Endodermal cell (in vitro differentiated cells): ENCODE measurements around the gene CASP2. TPM values are rescaled to one million over a fixed set of nuclear protein-coding genes. Genes with fewer than 3 reads are reported as not detected.
"Not testable (repeated sequence)": the region's sequence is repeated elsewhere in the genome, so short reads cannot be mapped to it uniquely, and the experiment has no call there.

Experiments
- DNase-seq: peaks from one replicate; pipeline ENCODE4 v3.0.0-alpha.2; 2017
- H3K27ac ChIP-seq: 2 replicates; pipeline ENCODE4 v1.5.1; 2013; ENCODE audit warnings: mild to moderate bottlenecking, low read depth, low read length, moderate library complexity
- H3K27me3 ChIP-seq: 2 replicates; pipeline ENCODE4 v1.6.1; 2013; ENCODE audit warnings: mild to moderate bottlenecking, low read length, moderate library complexity; ENCODE audit not compliant: insufficient read depth, control insufficient read depth, poor library complexity, severe bottlenecking
- H3K36me3 ChIP-seq: 2 replicates; pipeline ENCODE4 v1.7.0; 2013; ENCODE audit warnings: mild to moderate bottlenecking, low read length, moderate library complexity; ENCODE audit not compliant: control insufficient read depth, insufficient read depth
- H3K4me1 ChIP-seq: one replicate; pipeline ENCODE4 v1.7.0; 2013; ENCODE audit warnings: low read length; ENCODE audit not compliant: control insufficient read depth, insufficient read depth
- H3K4me3 ChIP-seq: 2 replicates; pipeline ENCODE4 v1.5.1; 2013; ENCODE audit warnings: mild to moderate bottlenecking, low read length, moderate library complexity
- H3K9ac ChIP-seq: 2 replicates; pipeline ENCODE4 v1.6.1; 2013; ENCODE audit warnings: mild to moderate bottlenecking, low read length, moderate library complexity; ENCODE audit not compliant: poor library complexity, severe bottlenecking; ENCODE audit errors: extremely low read depth
- H3K9me3 ChIP-seq: 2 replicates; pipeline ENCODE4 v1.6.1; 2013; ENCODE audit warnings: mild to moderate bottlenecking, low read length, moderate library complexity; ENCODE audit not compliant: control insufficient read depth
- H3K27ac Mint-ChIP-seq: 2 replicates; pipeline ENCODE4 v1.8.0; 2020; ENCODE audit warnings: mixed read lengths
- H3K27me3 Mint-ChIP-seq: 2 replicates; pipeline ENCODE4 v1.8.0; 2021; ENCODE audit warnings: mild to moderate bottlenecking, mixed read lengths; ENCODE audit not compliant: insufficient read depth
- H3K36me3 Mint-ChIP-seq: 2 replicates; pipeline ENCODE4 v1.8.0; 2020; ENCODE audit warnings: low read depth, mixed read lengths
- H3K4me1 Mint-ChIP-seq: 2 replicates; pipeline ENCODE4 v1.8.0; 2020; ENCODE audit warnings: mixed read lengths
- H3K4me3 Mint-ChIP-seq: 2 replicates; pipeline ENCODE4 v1.8.0; 2020; ENCODE audit warnings: mild to moderate bottlenecking, moderate library complexity, mixed read lengths
- H3K9me3 Mint-ChIP-seq: 2 replicates; pipeline ENCODE4 v1.8.0; 2020; ENCODE audit warnings: mild to moderate bottlenecking, mixed read lengths
- WGBS, 2 experiments: methylation state at CpG; one replicate each; pipeline versions ENCODE4 v1.1.5 to v1.1.7; 2013; ENCODE audit warnings: missing lambda C conversion rate in 2 of 2, mixed read lengths in 1 of 2; ENCODE audit not compliant: insufficient coverage in 1 of 2, insufficient read length in 1 of 2; 5-methylcytosine and 5-hydroxymethylcytosine counted together
- total RNA-seq, 2 donors: library from RNA; stranded (reverse); fragmentation: NEBNext Ultra II Directional in 1 of 2; extraction: Animal tissue kit (Norgen Biotek cat#: 25700) in 1 of 2; gene quantifications; 2 replicates in 1 of 2; 3 replicates in 1 of 2; pipeline ENCODE4 v1.2.1, GENCODE V29; 2021
- TF ChIP-seq, protein P1 (sequence below): fragments of 200-600 bp; sonication (generic); conservative IDR thresholded peaks from 2 replicates; pipeline ENCODE4 v1.5.0; 2021; ENCODE audit warnings: antibody characterized with exemption, mild to moderate bottlenecking

CASP2 gene
- total RNA-seq, 2 donors from 2014 or later, result 47.9 to 48.3 TPM

DNA sequence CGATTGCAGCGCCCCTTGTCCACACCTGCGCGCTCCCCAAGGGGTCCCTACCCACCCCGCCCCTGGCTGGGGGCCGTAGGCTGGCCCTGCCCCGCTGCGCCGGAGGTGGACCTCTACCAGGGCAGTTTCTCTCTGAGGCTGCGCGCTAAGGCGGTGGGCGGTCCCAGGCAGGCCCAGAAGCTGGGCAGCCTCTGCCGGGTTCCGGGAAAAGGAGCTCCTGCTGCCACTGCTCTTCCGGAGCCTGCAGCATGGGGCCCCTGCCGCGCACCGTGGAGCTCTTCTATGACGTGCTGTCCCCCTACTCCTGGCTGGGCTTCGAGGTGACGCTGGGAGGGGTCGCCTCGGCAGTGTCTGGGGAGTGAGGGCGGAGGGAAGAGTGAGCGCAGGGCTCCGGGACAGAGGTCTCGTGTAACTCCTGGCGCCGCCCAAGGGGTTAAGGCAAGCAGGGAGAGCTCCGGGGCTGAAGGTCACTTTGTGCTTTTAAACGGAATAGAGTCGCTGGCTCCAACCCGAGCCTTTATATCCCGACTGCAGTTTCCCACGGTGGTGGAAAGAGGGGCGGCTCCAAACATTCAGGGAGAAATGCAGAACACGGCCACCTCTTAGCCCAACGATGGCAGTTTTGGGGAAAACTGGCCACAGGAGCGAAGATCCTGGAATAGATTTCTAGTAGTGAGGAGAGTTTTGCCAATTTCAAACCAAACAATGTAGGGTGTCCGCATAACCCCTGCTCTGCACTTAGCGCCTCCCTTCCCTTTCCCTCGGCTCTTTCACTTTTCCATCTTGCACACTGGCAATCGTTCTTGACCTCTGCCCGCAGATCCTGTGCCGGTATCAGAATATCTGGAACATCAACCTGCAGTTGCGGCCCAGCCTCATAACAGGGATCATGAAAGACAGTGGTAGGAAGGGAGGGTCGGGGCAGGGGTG, 24.6 kb upstream of the CASP2 start, which contains the start of gene GSTK1:
TSS of gene GSTK1 (plus strand) at position 176 of the 930 bp plus-strand sequence. CDS start at position 249, 73 bp downstream.
- Mint-ChIP-seq H3K4me3 (peak within 1 kb of the TSS; percentile 91), H3K36me3 (peaks cover 12% of the 10 kb centered on the region), H3K9me3 (peaks cover 2% of the 10 kb centered on the region), H3K4me1 (peaks cover 5% of the 10 kb centered on the region), H3K27me3 (peaks cover 5% of the 10 kb centered on the region), H3K27ac (peak within 1 kb of the TSS; percentile 94)
- TF ChIP-seq, protein P1, sequence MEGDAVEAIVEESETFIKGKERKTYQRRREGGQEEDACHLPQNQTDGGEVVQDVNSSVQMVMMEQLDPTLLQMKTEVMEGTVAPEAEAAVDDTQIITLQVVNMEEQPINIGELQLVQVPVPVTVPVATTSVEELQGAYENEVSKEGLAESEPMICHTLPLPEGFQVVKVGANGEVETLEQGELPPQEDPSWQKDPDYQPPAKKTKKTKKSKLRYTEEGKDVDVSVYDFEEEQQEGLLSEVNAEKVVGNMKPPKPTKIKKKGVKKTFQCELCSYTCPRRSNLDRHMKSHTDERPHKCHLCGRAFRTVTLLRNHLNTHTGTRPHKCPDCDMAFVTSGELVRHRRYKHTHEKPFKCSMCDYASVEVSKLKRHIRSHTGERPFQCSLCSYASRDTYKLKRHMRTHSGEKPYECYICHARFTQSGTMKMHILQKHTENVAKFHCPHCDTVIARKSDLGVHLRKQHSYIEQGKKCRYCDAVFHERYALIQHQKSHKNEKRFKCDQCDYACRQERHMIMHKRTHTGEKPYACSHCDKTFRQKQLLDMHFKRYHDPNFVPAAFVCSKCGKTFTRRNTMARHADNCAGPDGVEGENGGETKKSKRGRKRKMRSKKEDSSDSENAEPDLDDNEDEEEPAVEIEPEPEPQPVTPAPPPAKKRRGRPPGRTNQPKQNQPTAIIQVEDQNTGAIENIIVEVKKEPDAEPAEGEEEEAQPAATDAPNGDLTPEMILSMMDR, result no peak
- Histone ChIP-seq H3K9me3 (peaks cover 7% of the 10 kb centered on the region), H3K4me3 (peak within 1 kb of the TSS; percentile 95), H3K4me1 (no peaks in the 10 kb centered on the region), H3K27me3 (no peaks in the 10 kb centered on the region), H3K27ac (peak within 1 kb of the TSS; percentile 32), H3K36me3 (peaks cover 14% of the 10 kb centered on the region), H3K9ac (peak within 1 kb of the TSS; percentile 74)
- DNase-seq, result peak; percentile 92
- WGBS, 2 experiments, result 11 to 12% methylated on average over 30 to 48 of the region's 48 CpGs

DNA sequence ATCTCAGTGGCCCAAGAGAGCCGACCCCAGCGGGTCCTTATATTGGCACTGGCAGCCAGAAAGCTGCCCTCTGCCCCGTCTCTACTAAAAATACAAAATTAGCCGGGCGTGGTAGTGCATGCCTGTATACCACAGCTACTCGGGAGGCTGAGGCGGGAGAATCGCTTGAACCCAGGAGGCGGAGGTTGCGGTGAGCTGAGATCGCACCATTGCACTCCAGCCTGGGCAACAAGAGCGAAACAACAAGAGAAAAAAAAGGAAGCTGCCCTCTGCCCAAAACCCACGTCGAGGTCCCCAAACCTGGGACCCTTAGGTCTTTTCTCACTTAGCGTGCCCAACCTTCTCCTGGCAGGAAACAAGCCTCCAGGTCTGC, 24.0 kb upstream of the CASP2 start:
- peak overlapping the region; percentile 95 for H3K4me3 ChIP-seq
- H3K27ac Mint-ChIP-seq, result not testable (repeated sequence)

DNA sequence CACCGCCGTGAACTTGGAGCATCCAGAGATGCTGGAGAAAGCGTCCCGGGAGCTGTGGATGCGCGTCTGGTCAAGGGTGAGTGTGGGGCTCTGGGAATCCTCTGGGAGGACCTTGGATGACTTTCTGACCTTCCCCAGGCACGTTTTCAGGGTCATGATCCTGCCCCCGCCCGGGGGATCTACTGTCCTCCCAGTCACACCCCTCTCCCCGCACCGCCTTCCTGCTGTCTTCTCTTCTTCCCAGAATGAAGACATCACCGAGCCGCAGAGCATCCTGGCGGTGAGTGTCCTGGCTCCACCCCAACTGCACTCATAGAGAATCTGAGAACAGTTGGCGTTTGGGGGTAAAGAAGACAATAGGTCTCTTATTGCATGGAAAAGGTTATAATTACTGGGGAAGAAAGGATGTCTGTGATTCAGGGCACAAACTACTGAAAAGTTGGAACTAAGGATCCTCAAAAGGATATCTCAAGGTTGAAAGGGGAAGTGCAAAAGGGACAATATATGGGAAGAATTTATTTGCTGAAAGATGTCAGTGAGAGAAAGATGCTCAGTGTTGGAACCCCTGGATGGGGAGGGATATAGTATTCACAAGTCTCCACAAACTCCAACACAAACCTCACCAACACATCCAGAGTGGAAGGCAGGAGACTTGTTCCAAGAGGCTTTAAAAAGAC, 23.0 kb upstream of the CASP2 start:
- Mint-ChIP-seq H3K36me3 (peaks cover 22% of the 10 kb centered on the region), H3K4me1 (peaks cover 5% of the 10 kb centered on the region), H3K9me3 (peaks cover 2% of the 10 kb centered on the region), H3K4me3 (no peak overlapping the region), H3K27ac (no peak overlapping the region), H3K27me3 (peaks cover 5% of the 10 kb centered on the region)
- TF ChIP-seq, protein P1, result no peak
- Histone ChIP-seq H3K27ac (no peak overlapping the region), H3K27me3 (no peaks in the 10 kb centered on the region), H3K9me3 (peaks cover 7% of the 10 kb centered on the region), H3K4me3 (no peak overlapping the region), H3K36me3 (peaks cover 24% of the 10 kb centered on the region), H3K4me1 (no peaks in the 10 kb centered on the region), H3K9ac (no peak overlapping the region)
- 87 to 95% methylated on average over 5 to 15 of the region's 15 CpGs for WGBS, 2 experiments
- DNase-seq, result no peak

More for the DNA sequence above, 24.0 kb upstream of the CASP2 start:
- H3K4me3 Mint-ChIP-seq, result peak overlapping the region; percentile 91
- not testable (repeated sequence) for H3K4me1 Mint-ChIP-seq, H3K9ac ChIP-seq, DNase-seq, H3K27me3 Mint-ChIP-seq, H3K27ac ChIP-seq, H3K9me3 Mint-ChIP-seq, H3K4me1 ChIP-seq, H3K9me3 ChIP-seq, H3K27me3 ChIP-seq
- peaks cover 17% of the 10 kb centered on the region for H3K36me3 Mint-ChIP-seq
- H3K36me3 ChIP-seq, result peaks cover 20% of the 10 kb centered on the region
- WGBS, 2 experiments, result 91 to 94% methylated on average over 11 to 15 of the region's 15 CpGs
